HepG2 (cell line): ENCODE measurements around the gene WEE1. TPM values are rescaled to one million over a fixed set of nuclear protein-coding genes. Genes with fewer than 3 reads are reported as not detected.
A peak's percentile ranks its signal among the peaks of the same experiment; 100 is the strongest.

Experiments
- KLF12 ChIP-seq: sonication (generic); formaldehyde crosslinking; IDR thresholded peaks from 2 replicates; pipeline ENCODE4 v1.4.0; 2020; ENCODE audit warnings: missing genetic modification reagents, borderline replicate concordance
- NKX3-1 ChIP-seq: sonication (generic); formaldehyde crosslinking; IDR thresholded peaks from 2 replicates; pipeline ENCODE4 v1.5.0; 2020; ENCODE audit warnings: missing genetic modification reagents
- PRDM10 ChIP-seq: sonication (generic); formaldehyde crosslinking; IDR thresholded peaks from 2 replicates; pipeline ENCODE4 v1.4.0; 2020; ENCODE audit warnings: low read depth, missing genetic modification reagents
- SP1 ChIP-seq, 2 experiments: fragments of 450-650 bp in 1 of 2; sonication (generic) in 1 of 2; formaldehyde crosslinking in 1 of 2; IDR thresholded peaks; 2 replicates each; pipeline versions ENCODE4 v1.4.0 to v1.6.1; 2016 to 2020; ENCODE audit warnings: missing genetic modification reagents in 1 of 2
- SP4 ChIP-seq: sonication (generic); formaldehyde crosslinking; IDR thresholded peaks from 2 replicates; pipeline ENCODE4 v1.8.1; 2023; ENCODE audit warnings: mild to moderate bottlenecking, missing genetic modification reagents
- ZBTB25 ChIP-seq: IDR thresholded peaks from 2 replicates; pipeline ENCODE4 v1.6.1; 2018; ENCODE audit warnings: missing genetic modification reagents
- ZBTB33 ChIP-seq: sonication (generic); formaldehyde crosslinking; IDR thresholded peaks from 2 replicates; pipeline ENCODE4 v1.4.0; 2020; ENCODE audit warnings: missing genetic modification reagents
- ZNF33B ChIP-seq: sonication (generic); formaldehyde crosslinking; IDR thresholded peaks from 2 replicates; pipeline ENCODE4 v1.5.1; 2020; ENCODE audit warnings: mild to moderate bottlenecking, missing genetic modification reagents
- polyA plus RNA-seq, 8 experiments: library from polyadenylated mRNA; depleted of rRNA in 3 of 8; stranded (reverse) in 7 of 8; unstranded in 1 of 8; fragments of >200 nt; fragmentation: Illumina TruSeq in 4 of 8; extraction: Trizol in 4 of 8; gene quantifications; 2 replicates each; pipeline versions ENCODE4 v1.2.1 to v1.2.3, GENCODE V29; 2011 to 2016; ENCODE audit warnings: low read depth in 4 of 8, missing spikeins in 1 of 8, mixed read lengths in 1 of 8; ENCODE audit not compliant: insufficient read depth in 1 of 8
- total RNA-seq, 5 experiments: library from RNA; depleted of rRNA; stranded (reverse); fragments of >200 nt; fragmentation: Illumina TruSeq; extraction: Trizol; gene quantifications; 2 replicates each; pipeline ENCODE4 v1.2.3, GENCODE V29; 2016; ENCODE audit warnings: low read depth in 1 of 5
- TF ChIP-seq, protein P1 (sequence below): sonication (generic); formaldehyde crosslinking; IDR thresholded peaks from one replicate; pipeline ENCODE4 v1.5.1; 2020; ENCODE audit warnings: mild to moderate bottlenecking, missing genetic modification reagents; ENCODE audit errors: not compliant biosample characterization
- TF ChIP-seq, protein P2 (sequence below): IDR thresholded peaks from 2 replicates; pipeline ENCODE4 v1.6.1; 2016; ENCODE audit warnings: mild to moderate bottlenecking

WEE1 gene
- total and polyA plus RNA-seq, 2 of the 13 experiments (the other 11 are each of a cell fraction or from before 2014, with no cell fraction given) = 31.4 to 63.7 TPM

DNA sequence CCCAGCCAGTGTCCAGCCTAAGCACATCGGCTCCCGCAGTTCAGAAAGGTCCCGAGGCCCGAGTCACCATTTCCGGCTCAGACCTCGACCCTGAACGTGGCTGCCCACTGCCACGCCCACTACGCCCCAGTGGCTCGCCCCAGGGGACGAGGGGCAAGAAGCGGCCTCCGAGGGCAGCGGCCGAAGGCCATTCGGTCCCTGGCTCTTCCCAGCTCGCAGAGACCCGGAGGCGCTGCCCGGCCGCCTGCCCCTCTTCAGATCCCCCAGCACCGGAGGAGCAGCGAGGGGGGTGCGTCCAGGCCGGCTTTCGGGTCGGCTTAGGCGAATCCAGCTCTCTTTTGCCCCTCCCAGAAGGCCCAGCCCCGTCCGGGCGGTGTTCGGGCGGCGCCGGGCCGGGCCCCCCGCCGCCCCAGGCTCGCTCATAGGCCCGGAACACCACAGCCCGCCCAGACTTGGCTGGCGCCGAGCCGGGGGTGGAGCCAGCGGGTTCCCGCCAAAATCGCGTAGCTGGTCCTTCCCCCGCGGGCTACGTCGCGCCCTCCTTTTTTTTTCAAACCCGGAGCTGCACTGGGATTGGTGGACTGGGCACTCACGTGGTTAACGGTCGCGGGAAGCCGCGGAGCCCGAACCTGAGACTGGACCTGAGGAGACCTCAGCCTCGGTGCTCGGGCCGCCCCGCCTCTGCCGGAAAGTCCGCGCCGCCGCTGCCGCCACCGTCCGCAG, at the start of gene WEE1 (continued):
- TF ChIP-seq ZBTB25 (CRISPR knock-in tag) (no peak; the same call in 1 of the 2 replicates), PRDM10 (CRISPR knock-in tag) (no peak), SP1 (IDR thresholded peaks at IDR 0.05) (no peak), SP1 (CRISPR knock-in tag; IDR thresholded peaks at IDR 0.05) (peak; percentile 66), SP4 (CRISPR knock-in tag) (peak; percentile 90), KLF12 (CRISPR knock-in tag) (peak; percentile 87; the same call in 1 of the 2 replicates), ZBTB33 (CRISPR knock-in tag) (no peak), NKX3-1 (CRISPR knock-in tag) (0 out of 2 replicates have a peak, but pooled peaks have one; percentile 49), ZNF33B (CRISPR knock-in tag) (peak; percentile 74; the same call in 1 of the 2 replicates)
- TF ChIP-seq, protein P1, sequence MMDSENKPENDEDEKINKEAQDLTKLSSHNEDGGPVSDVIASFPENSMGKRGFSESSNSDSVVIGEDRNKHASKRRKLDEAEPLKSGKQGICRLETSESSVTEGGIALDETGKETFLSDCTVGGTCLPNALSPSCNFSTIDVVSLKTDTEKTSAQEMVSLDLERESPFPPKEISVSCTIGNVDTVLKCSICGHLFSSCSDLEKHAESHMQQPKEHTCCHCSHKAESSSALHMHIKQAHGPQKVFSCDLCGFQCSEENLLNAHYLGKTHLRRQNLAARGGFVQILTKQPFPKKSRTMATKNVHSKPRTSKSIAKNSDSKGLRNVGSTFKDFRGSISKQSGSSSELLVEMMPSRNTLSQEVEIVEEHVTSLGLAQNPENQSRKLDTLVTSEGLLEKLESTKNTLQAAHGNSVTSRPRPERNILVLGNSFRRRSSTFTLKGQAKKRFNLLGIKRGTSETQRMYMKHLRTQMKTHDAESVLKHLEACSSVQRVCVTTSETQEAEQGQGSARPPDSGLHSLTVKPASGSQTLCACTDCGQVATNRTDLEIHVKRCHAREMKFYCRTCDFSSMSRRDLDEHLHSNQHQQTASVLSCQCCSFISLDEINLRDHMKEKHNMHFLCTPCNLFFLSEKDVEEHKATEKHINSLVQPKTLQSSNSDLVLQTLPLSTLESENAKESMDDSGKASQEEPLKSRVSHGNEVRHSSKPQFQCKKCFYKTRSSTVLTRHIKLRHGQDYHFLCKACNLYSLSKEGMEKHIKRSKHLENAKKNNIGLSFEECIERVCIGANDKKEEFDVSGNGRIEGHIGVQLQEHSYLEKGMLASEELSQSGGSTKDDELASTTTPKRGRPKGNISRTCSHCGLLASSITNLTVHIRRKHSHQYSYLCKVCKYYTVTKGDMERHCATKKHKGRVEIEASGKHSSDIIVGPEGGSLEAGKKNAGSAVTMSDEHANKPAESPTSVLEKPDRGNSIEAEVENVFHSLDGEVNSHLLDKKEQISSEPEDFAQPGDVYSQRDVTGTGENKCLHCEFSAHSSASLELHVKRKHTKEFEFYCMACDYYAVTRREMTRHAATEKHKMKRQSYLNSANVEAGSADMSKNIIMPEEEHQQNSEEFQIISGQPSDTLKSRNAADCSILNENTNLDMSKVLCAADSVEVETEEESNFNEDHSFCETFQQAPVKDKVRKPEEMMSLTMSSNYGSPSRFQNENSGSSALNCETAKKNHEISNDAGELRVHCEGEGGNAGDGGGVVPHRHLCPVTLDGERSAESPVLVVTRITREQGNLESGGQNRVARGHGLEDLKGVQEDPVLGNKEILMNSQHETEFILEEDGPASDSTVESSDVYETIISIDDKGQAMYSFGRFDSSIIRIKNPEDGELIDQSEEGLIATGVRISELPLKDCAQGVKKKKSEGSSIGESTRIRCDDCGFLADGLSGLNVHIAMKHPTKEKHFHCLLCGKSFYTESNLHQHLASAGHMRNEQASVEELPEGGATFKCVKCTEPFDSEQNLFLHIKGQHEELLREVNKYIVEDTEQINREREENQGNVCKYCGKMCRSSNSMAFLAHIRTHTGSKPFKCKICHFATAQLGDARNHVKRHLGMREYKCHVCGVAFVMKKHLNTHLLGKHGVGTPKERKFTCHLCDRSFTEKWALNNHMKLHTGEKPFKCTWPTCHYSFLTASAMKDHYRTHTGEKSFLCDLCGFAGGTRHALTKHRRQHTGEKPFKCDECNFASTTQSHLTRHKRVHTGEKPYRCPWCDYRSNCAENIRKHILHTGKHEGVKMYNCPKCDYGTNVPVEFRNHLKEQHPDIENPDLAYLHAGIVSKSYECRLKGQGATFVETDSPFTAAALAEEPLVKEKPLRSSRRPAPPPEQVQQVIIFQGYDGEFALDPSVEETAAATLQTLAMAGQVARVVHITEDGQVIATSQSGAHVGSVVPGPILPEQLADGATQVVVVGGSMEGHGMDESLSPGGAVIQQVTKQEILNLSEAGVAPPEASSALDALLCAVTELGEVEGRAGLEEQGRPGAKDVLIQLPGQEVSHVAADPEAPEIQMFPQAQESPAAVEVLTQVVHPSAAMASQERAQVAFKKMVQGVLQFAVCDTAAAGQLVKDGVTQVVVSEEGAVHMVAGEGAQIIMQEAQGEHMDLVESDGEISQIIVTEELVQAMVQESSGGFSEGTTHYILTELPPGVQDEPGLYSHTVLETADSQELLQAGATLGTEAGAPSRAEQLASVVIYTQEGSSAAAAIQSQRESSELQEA (CRISPR knock-in tag) = no peak
- TF ChIP-seq, protein P2, sequence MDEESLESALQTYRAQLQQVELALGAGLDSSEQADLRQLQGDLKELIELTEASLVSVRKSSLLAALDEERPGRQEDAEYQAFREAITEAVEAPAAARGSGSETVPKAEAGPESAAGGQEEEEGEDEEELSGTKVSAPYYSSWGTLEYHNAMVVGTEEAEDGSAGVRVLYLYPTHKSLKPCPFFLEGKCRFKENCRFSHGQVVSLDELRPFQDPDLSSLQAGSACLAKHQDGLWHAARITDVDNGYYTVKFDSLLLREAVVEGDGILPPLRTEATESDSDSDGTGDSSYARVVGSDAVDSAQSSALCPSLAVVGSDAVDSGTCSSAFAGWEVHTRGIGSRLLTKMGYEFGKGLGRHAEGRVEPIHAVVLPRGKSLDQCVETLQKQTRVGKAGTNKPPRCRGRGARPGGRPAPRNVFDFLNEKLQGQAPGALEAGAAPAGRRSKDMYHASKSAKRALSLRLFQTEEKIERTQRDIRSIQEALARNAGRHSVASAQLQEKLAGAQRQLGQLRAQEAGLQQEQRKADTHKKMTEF (CRISPR knock-in tag) = peak; percentile 87
